Measurements from ENCODE around the gene RHBDL2. TPM values are rescaled to one million over a fixed set of nuclear protein-coding genes. Genes with fewer than 3 reads are reported as not detected.

Gene RHBDL2
- total RNA-seq, 1 experiment from 2014 or later, result not detected

- Histone ChIP-seq H3K9ac (ENCODE audit: low read length) (no peak overlapping the region), H3K4me1 (ENCODE audit: control insufficient read depth in 1 of 2, insufficient read depth in 2 of 2, low read length in 2 of 2) (no peaks in the 10 kb centered on the region), H4K20me1 (ENCODE audit: insufficient read depth) (no peaks in the 10 kb centered on the region), H3K79me2 (ENCODE audit: insufficient read depth, low read length) (no peaks in the 10 kb centered on the region), H3K9me2 (ENCODE audit: insufficient read depth) (no peaks in the 10 kb centered on the region), H3K4me2 (ENCODE audit: low read length) (no peak overlapping the region), H3K27ac (ENCODE audit: low read depth, low read length) (no peak overlapping the region), H3K36me3 (ENCODE audit: control insufficient read depth in 1 of 2, insufficient read depth in 2 of 2, low read length in 2 of 2) (no peaks in the 10 kb centered on the region), H3K4me3 (replicated peaks in 1 of 2; ENCODE audit: low read depth in 1 of 2, low read length in 2 of 2) (no peak overlapping the region), H3K9me3 (ENCODE audit: control insufficient read depth in 1 of 2, insufficient read depth in 1 of 2, low read depth in 1 of 2, low read length in 2 of 2) (no peaks in the 10 kb centered on the region), H3K27me3 (ENCODE audit: insufficient read depth, low read length) (no peaks in the 10 kb centered on the region), H2AFZ (ENCODE audit: low read depth, low read length, poor library complexity, severe bottlenecking) (no peak overlapping the region)
- DNase-seq (ENCODE audit: low read depth, low spot score), result no peak
- no peak for ATAC-seq
- POLR2A ChIA-PET, result no interaction called here
- no TSS peak for BruUV-seq (replicated peaks)
- intact Hi-C loops (cut with micrococcal nuclease), result no loop called here
- TF ChIP-seq CTCF (IDR thresholded peaks at IDR 0.05 in 2 of 3, conservative IDR thresholded peaks at IDR 0.05 in 1 of 3; ENCODE audit: borderline replicate concordance in 1 of 3, insufficient read depth in 1 of 3, low read depth in 2 of 3, low read length in 2 of 3) (no peak), SP1 (IDR thresholded peaks at IDR 0.05; ENCODE audit: low read depth) (no peak)
- CTCF ChIA-PET, result no interaction called here
- RAD21 ChIA-PET (ENCODE audit: low non-redundant PET in 1 of 2, low total read pairs in 2 of 2, uncharacterized antibody in 2 of 2, unreplicated experiment in 2 of 2), result no interaction called here
Observed at GRCh38 chr1:38940339-38941047, 1.1 kb downstream of the RHBDL2 start.

GRCh38 chr1:38938722-38939260 is 2.8 kb downstream of the RHBDL2 start:
- no peak overlapping the region for H3K4me2 ChIP-seq (ENCODE audit: low read length)
- ChIA-PET CTCF (no interaction called here), POLR2A (no interaction called here), RAD21 (ENCODE audit: low non-redundant PET in 1 of 2, low total read pairs in 2 of 2, uncharacterized antibody in 2 of 2, unreplicated experiment in 2 of 2) (no interaction called here)
- DNase-seq (ENCODE audit: low read depth, low spot score) (no peak), ATAC-seq (no peak)
- H2AFZ ChIP-seq (ENCODE audit: low read depth, low read length, poor library complexity, severe bottlenecking), result no peak overlapping the region
- no peak overlapping the region for H3K9ac ChIP-seq (ENCODE audit: low read length)
- no peaks in the 10 kb centered on the region for H3K9me3 ChIP-seq (ENCODE audit: control insufficient read depth in 1 of 2, insufficient read depth in 1 of 2, low read depth in 1 of 2, low read length in 2 of 2)
- H3K79me2 ChIP-seq (ENCODE audit: insufficient read depth, low read length), result no peaks in the 10 kb centered on the region
- H3K4me3 ChIP-seq (replicated peaks in 1 of 2; ENCODE audit: low read depth in 1 of 2, low read length in 2 of 2), result no peak overlapping the region
- no peaks in the 10 kb centered on the region for H4K20me1 ChIP-seq (ENCODE audit: insufficient read depth)
- no TSS peak for BruUV-seq (replicated peaks)
- H3K36me3 ChIP-seq (ENCODE audit: control insufficient read depth in 1 of 2, insufficient read depth in 2 of 2, low read length in 2 of 2), result no peaks in the 10 kb centered on the region
- H3K9me2 ChIP-seq (ENCODE audit: insufficient read depth), result no peaks in the 10 kb centered on the region
- no peak overlapping the region for H3K27ac ChIP-seq (ENCODE audit: low read depth, low read length)
- intact Hi-C loops (cut with micrococcal nuclease), result no loop called here
- TF ChIP-seq YY1 (IDR thresholded peaks at IDR 0.05; ENCODE audit: extremely low read depth, insufficient replicate concordance, low read depth, low read length) (no peak), POLR2A (IDR thresholded peaks at IDR 0.05; ENCODE audit: borderline replicate concordance, extremely low read depth, insufficient read depth, insufficient read length) (no peak), RAD21 (IDR thresholded peaks at IDR 0.05; ENCODE audit: low read depth) (no peak), ZNF274 (IDR thresholded peaks at IDR 0.05; ENCODE audit: low read depth, low read length) (no peak), CEBPB (IDR thresholded peaks at IDR 0.05; ENCODE audit: low read depth) (no peak), ATF3 (IDR thresholded peaks at IDR 0.05) (no peak), EZH2 (IDR thresholded peaks at IDR 0.05) (no peak), POLR2AphosphoS5 (IDR thresholded peaks at IDR 0.05; ENCODE audit: low read depth, low read length) (no peak), CBX3 (IDR thresholded peaks at IDR 0.05; ENCODE audit: low read depth) (no peak), ELF1 (IDR thresholded peaks at IDR 0.05; ENCODE audit: borderline replicate concordance, low read depth) (no peak), FOSL1 (IDR thresholded peaks at IDR 0.05; ENCODE audit: low read depth) (no peak), TCF7L2 (IDR thresholded peaks at IDR 0.05; ENCODE audit: borderline replicate concordance, extremely low read depth, insufficient read depth, insufficient read length) (no peak), ZBTB33 (IDR thresholded peaks at IDR 0.05; ENCODE audit: extremely low read depth, insufficient replicate concordance, low read length) (no peak), SRF (IDR thresholded peaks at IDR 0.05; ENCODE audit: low read depth) (no peak)
- no peaks in the 10 kb centered on the region for H3K27me3 ChIP-seq (ENCODE audit: insufficient read depth, low read length)
- H3K4me1 ChIP-seq (ENCODE audit: control insufficient read depth in 1 of 2, insufficient read depth in 2 of 2, low read length in 2 of 2), result no peaks in the 10 kb centered on the region
